HCT116 (cell line): ENCODE measurements around the gene CFAP298. TPM values are rescaled to one million over a fixed set of nuclear protein-coding genes. Genes with fewer than 3 reads are reported as not detected.

Experiments used
- ATAC-seq: fragments of 200-7000 bp; cut with Tn5 transposase; 2 replicates; pipeline ENCODE4 v1.9.1; 2020; ENCODE audit warnings: mild to moderate bottlenecking, moderate library complexity
- BruUV-seq: library from RNA; stranded (reverse); fragments of 400-500 nt; replicated peaks from 2 replicates; lab custom pipeline; 2021; lab: Mats Ljungman, UMichigan
- CTCF ChIA-PET: fragments of 300-600 bp; sonication (Branson Sonifier 250); formaldehyde crosslinking; loops from one replicate; lab custom pipeline; 2021; ENCODE audit warnings: antibody characterized with exemption; lab: Charles Lee
- POLR2A ChIA-PET: fragments of 300-600, 350-600 bp; sonication (Branson Sonifier 250); formaldehyde crosslinking; loops from one replicate; lab custom pipeline; 2021; ENCODE audit warnings: antibody characterized with exemption; lab: Charles Lee
- RAD21 ChIA-PET, 2 experiments: fragments of 300-600 bp; sonication (Branson Sonifier 250); formaldehyde crosslinking; loops; one replicate each; lab custom pipeline; 2023; ENCODE audit warnings: low total read pairs in 2 of 2; ENCODE audit not compliant: uncharacterized antibody in 2 of 2, unreplicated experiment in 2 of 2, low non-redundant PET in 1 of 2; lab: Charles Lee
- DNase-seq: peaks from one replicate; pipeline ENCODE4 v3.0.0-alpha.2; 2010; ENCODE audit warnings: low read depth, low spot score
- H2AFZ ChIP-seq: fragments of 200-600 bp; shearing (Covaris generic), sonication (generic); 2 replicates; pipeline ENCODE4 v1.6.1; 2017; ENCODE audit warnings: low read depth, mixed run types, mixed read lengths, antibody characterized with exemption, low read length; ENCODE audit not compliant: poor library complexity, severe bottlenecking
- H3K27ac ChIP-seq: 2 replicates; pipeline ENCODE4 v1.5.1; 2012; ENCODE audit warnings: low read depth, low read length
- H3K27me3 ChIP-seq: fragments of 200-600 bp; sonication (generic); 2 replicates; pipeline ENCODE4 v1.6.1; 2016; ENCODE audit warnings: mixed run types, low read length, mixed read lengths; ENCODE audit not compliant: insufficient read depth
- H3K36me3 ChIP-seq, 2 experiments: fragments of 200-500 bp in 1 of 2; fragments of 200-600 bp in 1 of 2; sonication (Bioruptor generic) in 1 of 2; sonication (generic) in 1 of 2; 2 replicates each; pipeline versions ENCODE4 v1.5.1 to v1.6.1; 2014 to 2016; ENCODE audit warnings: low read length in 2 of 2, inconsistent platforms in 1 of 2, mixed read lengths in 1 of 2, mixed run types in 1 of 2; ENCODE audit not compliant: insufficient read depth in 2 of 2, control insufficient read depth in 1 of 2
- H3K4me1 ChIP-seq, 2 experiments: fragments of 200-600 bp in 1 of 2; sonication (generic) in 1 of 2; 2 replicates each; pipeline versions ENCODE4 v1.5.1 to v1.6.1; 2012 to 2017; ENCODE audit warnings: low read length in 2 of 2, inconsistent platforms in 1 of 2, mild to moderate bottlenecking in 1 of 2, mixed read lengths in 1 of 2, mixed run types in 1 of 2, moderate library complexity in 1 of 2; ENCODE audit not compliant: insufficient read depth in 2 of 2, control insufficient read depth in 1 of 2
- H3K4me2 ChIP-seq: fragments of 200-600 bp; sonication (generic); 2 replicates; pipeline ENCODE4 v1.6.1; 2017; ENCODE audit warnings: mixed run types, low read length, mixed read lengths
- H3K4me3 ChIP-seq, 2 experiments: fragments of 200-600 bp in 1 of 2; sonication (generic) in 1 of 2; replicated peaks in 1 of 2; 2 replicates each; pipeline ENCODE4 v1.5.1; 2011 to 2016; ENCODE audit warnings: low read length in 2 of 2, control low read depth in 1 of 2, low read depth in 1 of 2, mild to moderate bottlenecking in 1 of 2, mixed read lengths in 1 of 2, mixed run types in 1 of 2
- H3K79me2 ChIP-seq: fragments of 200-600 bp; sonication (generic); 2 replicates; pipeline ENCODE4 v1.6.1; 2017; ENCODE audit warnings: mild to moderate bottlenecking, mixed run types, low read length, moderate library complexity, mixed read lengths; ENCODE audit not compliant: insufficient read depth
- H3K9ac ChIP-seq: fragments of 200-600 bp; sonication (generic); 2 replicates; pipeline ENCODE4 v1.6.1; 2016; ENCODE audit warnings: low read length, mixed read lengths
- H3K9me2 ChIP-seq: fragments of 200-600 bp; sonication (generic), shearing (Covaris generic); 2 replicates; pipeline ENCODE4 v1.6.1; 2017; ENCODE audit warnings: mixed run types, mild to moderate bottlenecking, moderate library complexity; ENCODE audit not compliant: insufficient read depth
- H3K9me3 ChIP-seq, 2 experiments: fragments of 200-500 bp in 1 of 2; fragments of 200-600 bp in 1 of 2; sonication (Bioruptor generic) in 1 of 2; sonication (generic) in 1 of 2; 2 replicates each; pipeline ENCODE4 v1.6.1; 2014 to 2017; ENCODE audit warnings: low read length in 2 of 2, mixed read lengths in 2 of 2, inconsistent platforms in 1 of 2, low read depth in 1 of 2, mild to moderate bottlenecking in 1 of 2, mixed run types in 1 of 2, moderate library complexity in 1 of 2; ENCODE audit not compliant: control insufficient read depth in 1 of 2, insufficient read depth in 1 of 2
- H4K20me1 ChIP-seq: fragments of 200-600 bp; sonication (generic), shearing (Covaris generic); 2 replicates; pipeline ENCODE4 v1.6.1; 2017; ENCODE audit warnings: mixed run types, mild to moderate bottlenecking, moderate library complexity; ENCODE audit not compliant: insufficient read depth
- EGR1 ChIP-seq: IDR thresholded peaks from 2 replicates; pipeline ENCODE4 v1.6.1; 2012; ENCODE audit warnings: low read depth
- JUND ChIP-seq: IDR thresholded peaks from 2 replicates; pipeline ENCODE4 v1.6.1; 2012
- POLR2AphosphoS5 ChIP-seq: IDR thresholded peaks from 2 replicates; pipeline ENCODE4 v1.6.1; 2011; ENCODE audit warnings: mild to moderate bottlenecking, low read depth, low read length, moderate library complexity
- SRF ChIP-seq: IDR thresholded peaks from 2 replicates; pipeline ENCODE4 v1.6.1; 2012; ENCODE audit warnings: low read depth
- ZFX ChIP-seq: fragments of 450-650 bp; IDR thresholded peaks from 2 replicates; pipeline ENCODE4 v1.6.1; 2017
- ZNF274 ChIP-seq: fragments of 200-500 bp; sonication (Bioruptor generic); IDR thresholded peaks from 2 replicates; pipeline ENCODE4 v1.6.1; 2014; ENCODE audit warnings: mild to moderate bottlenecking, low read depth, low read length, inconsistent platforms
- intact Hi-C: fragments of 100-400 bp; cut with micrococcal nuclease; formaldehyde crosslinking; loops from 2 replicates; pipeline ENCODE4 v1.10.0; 2022
- total RNA-seq: library from RNA; stranded (reverse); gene quantifications from one replicate; pipeline ENCODE4 v1.2.1, GENCODE V29; 2021; ENCODE audit not compliant: unreplicated experiment
- TF ChIP-seq, protein P1 (sequence below): IDR thresholded peaks from 2 replicates; pipeline ENCODE4 v1.6.1; 2011; ENCODE audit warnings: mild to moderate bottlenecking, low read length, moderate library complexity; ENCODE audit not compliant: insufficient replicate concordance; ENCODE audit errors: extremely low read depth
- TF ChIP-seq, protein P2 (sequence below): IDR thresholded peaks from 2 replicates; pipeline ENCODE4 v1.6.1; 2012; ENCODE audit warnings: low read depth

CFAP298 gene
- total RNA-seq, 1 experiment from 2014 or later: 58.2 TPM

DNA sequence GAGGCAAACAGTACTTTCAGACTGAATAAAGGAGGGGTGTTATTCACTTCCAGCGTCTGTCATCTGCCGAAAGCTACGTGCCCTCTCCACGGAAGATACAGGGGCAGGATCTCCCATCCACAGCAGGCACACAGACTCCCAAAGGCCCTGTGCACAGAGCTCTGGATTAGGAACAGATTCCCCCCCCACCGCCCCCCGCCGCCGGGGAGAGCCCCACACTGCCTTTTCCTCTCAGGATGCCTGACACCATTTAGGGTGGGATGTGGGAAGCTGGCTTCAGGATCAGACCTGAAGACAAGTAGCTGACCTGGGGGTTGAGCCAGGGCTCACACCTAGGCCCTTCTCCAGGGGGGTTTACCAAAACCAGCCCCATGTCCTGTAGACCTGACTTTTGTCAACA is 18.5 kb downstream of the CFAP298 start:
- DNase-seq (no peak), ATAC-seq (no peak)
- Histone ChIP-seq H3K27ac (no peak overlapping the region), H3K79me2 (no peaks in the 10 kb centered on the region), H3K4me3 (no peak overlapping the region), H3K4me2 (no peak overlapping the region), H2AFZ (no peak overlapping the region), H3K9ac (no peak overlapping the region), H3K36me3 (no peaks in the 10 kb centered on the region), H3K4me1 (peaks cover 3 to 14% of the 10 kb centered on the region in 2 experiments; a peak in 3 of 4 replicates), H3K9me3 (no peaks in the 10 kb centered on the region), H4K20me1 (no peaks in the 10 kb centered on the region), H3K27me3 (no peaks in the 10 kb centered on the region), H3K9me2 (no peaks in the 10 kb centered on the region)
- no peak for TF ChIP-seq ZFX
- TF ChIP-seq SRF: no peak
- TF ChIP-seq, protein P1, sequence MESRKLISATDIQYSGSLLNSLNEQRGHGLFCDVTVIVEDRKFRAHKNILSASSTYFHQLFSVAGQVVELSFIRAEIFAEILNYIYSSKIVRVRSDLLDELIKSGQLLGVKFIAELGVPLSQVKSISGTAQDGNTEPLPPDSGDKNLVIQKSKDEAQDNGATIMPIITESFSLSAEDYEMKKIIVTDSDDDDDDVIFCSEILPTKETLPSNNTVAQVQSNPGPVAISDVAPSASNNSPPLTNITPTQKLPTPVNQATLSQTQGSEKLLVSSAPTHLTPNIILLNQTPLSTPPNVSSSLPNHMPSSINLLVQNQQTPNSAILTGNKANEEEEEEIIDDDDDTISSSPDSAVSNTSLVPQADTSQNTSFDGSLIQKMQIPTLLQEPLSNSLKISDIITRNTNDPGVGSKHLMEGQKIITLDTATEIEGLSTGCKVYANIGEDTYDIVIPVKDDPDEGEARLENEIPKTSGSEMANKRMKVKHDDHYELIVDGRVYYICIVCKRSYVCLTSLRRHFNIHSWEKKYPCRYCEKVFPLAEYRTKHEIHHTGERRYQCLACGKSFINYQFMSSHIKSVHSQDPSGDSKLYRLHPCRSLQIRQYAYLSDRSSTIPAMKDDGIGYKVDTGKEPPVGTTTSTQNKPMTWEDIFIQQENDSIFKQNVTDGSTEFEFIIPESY: no peak
- intact Hi-C loops: no loop called here
- POLR2A ChIA-PET: no interaction called here
- CTCF ChIA-PET: no interaction called here
- BruUV-seq: no TSS peak
- RAD21 ChIA-PET: no interaction called here

DNA sequence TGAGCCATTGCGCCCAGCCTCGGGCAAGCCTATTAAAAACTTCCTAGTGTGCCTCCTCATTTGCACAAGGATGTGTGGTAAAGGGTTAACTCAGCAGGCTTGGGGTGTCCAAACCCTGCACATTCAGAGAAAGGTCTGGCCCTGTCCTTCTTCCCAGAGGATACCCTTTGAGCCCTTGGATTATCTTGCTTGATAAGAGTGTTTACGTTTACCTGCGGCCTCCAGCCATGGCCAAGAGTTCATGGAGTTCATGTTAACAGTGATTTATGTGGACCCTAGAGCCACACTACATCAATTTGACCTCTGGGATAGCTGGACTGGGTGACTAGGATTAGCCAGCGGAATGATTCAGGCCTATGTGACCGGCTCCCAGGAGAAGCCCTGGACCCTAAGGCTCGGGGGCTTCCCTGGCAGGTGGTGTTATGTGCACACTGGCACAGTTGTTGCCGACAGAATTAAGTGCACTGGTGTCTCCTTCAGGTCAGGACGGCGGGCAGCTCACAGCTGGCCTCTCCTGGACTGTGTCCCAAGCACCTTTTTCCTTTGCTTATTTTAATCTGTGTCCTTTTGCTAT is 19.2 kb downstream of the CFAP298 start:
- DNase-seq: no peak
- RAD21 ChIA-PET: no interaction called here
- no peak overlapping the region for H2AFZ ChIP-seq
- TF ChIP-seq EGR1 (no peak), POLR2AphosphoS5 (no peak), SRF (no peak), JUND (no peak), ZNF274 (no peak)
- TF ChIP-seq, protein P2, sequence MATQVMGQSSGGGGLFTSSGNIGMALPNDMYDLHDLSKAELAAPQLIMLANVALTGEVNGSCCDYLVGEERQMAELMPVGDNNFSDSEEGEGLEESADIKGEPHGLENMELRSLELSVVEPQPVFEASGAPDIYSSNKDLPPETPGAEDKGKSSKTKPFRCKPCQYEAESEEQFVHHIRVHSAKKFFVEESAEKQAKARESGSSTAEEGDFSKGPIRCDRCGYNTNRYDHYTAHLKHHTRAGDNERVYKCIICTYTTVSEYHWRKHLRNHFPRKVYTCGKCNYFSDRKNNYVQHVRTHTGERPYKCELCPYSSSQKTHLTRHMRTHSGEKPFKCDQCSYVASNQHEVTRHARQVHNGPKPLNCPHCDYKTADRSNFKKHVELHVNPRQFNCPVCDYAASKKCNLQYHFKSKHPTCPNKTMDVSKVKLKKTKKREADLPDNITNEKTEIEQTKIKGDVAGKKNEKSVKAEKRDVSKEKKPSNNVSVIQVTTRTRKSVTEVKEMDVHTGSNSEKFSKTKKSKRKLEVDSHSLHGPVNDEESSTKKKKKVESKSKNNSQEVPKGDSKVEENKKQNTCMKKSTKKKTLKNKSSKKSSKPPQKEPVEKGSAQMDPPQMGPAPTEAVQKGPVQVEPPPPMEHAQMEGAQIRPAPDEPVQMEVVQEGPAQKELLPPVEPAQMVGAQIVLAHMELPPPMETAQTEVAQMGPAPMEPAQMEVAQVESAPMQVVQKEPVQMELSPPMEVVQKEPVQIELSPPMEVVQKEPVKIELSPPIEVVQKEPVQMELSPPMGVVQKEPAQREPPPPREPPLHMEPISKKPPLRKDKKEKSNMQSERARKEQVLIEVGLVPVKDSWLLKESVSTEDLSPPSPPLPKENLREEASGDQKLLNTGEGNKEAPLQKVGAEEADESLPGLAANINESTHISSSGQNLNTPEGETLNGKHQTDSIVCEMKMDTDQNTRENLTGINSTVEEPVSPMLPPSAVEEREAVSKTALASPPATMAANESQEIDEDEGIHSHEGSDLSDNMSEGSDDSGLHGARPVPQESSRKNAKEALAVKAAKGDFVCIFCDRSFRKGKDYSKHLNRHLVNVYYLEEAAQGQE: no peak
- TF ChIP-seq, all 23 proteins: peak for 0
- Histone ChIP-seq H3K27ac (no peak overlapping the region), H3K9me2 (no peaks in the 10 kb centered on the region), H3K27me3 (no peaks in the 10 kb centered on the region), H3K4me3 (no peak overlapping the region), H3K4me1 (peaks cover 3 to 14% of the 10 kb centered on the region in 2 experiments; a peak in 3 of 4 replicates), H3K4me2 (no peak overlapping the region), H3K36me3 (no peaks in the 10 kb centered on the region), H3K9me3 (no peaks in the 10 kb centered on the region), H3K9ac (no peak overlapping the region), H4K20me1 (no peaks in the 10 kb centered on the region), H3K79me2 (no peaks in the 10 kb centered on the region)
- intact Hi-C loops: no loop called here
- no peak for ATAC-seq
- POLR2A ChIA-PET: no interaction called here
- no TSS peak for BruUV-seq
- CTCF ChIA-PET: interaction anchor here (1.7 kb wide), 1 partner anchor 8 kb away, joined by 6 read pairs; no protein-coding TSS in a partner anchor
